IMR-90 (cell line): ENCODE results near the gene MRPS26.

Experiments used
- BHLHE40 ChIP-seq: fragments of 150-350 bp; IDR thresholded peaks from 2 replicates; pipeline ENCODE4 v1.6.1; 2016; ENCODE audit warnings: mild to moderate bottlenecking, low read depth, low read length
- CEBPB ChIP-seq: IDR thresholded peaks from 2 replicates; pipeline ENCODE4 v1.6.1; 2012; ENCODE audit warnings: low read depth, low read length, improper control_type of control experiment
- CTCF ChIP-seq: conservative IDR thresholded peaks from 2 replicates; pipeline ENCODE4 v1.5.1; 2012; ENCODE audit warnings: mild to moderate bottlenecking, low read depth, low read length, improper control_type of control experiment
- ELK1 ChIP-seq: fragments of 150-350 bp; IDR thresholded peaks from 2 replicates; pipeline ENCODE4 v1.6.1; 2016; ENCODE audit warnings: low read depth, mild to moderate bottlenecking, low read length, moderate library complexity, borderline replicate concordance
- MAFK ChIP-seq: IDR thresholded peaks from 2 replicates; pipeline ENCODE4 v1.6.1; 2012; ENCODE audit warnings: low read depth, low read length, improper control_type of control experiment
- MAZ ChIP-seq: IDR thresholded peaks from 2 replicates; pipeline ENCODE4 v1.6.1; 2012; ENCODE audit warnings: low read depth, mild to moderate bottlenecking, low read length, improper control_type of control experiment, moderate library complexity, borderline replicate concordance
- MXI1 ChIP-seq: IDR thresholded peaks from 2 replicates; pipeline ENCODE4 v1.6.1; 2012; ENCODE audit warnings: low read depth, mild to moderate bottlenecking, low read length, moderate library complexity, borderline replicate concordance
- POLR2A ChIP-seq: IDR thresholded peaks from 2 replicates; pipeline ENCODE4 v1.6.1; 2012; ENCODE audit warnings: mild to moderate bottlenecking, low read depth, low read length
- RAD21 ChIP-seq: IDR thresholded peaks from 2 replicates; pipeline ENCODE4 v1.6.1; 2012; ENCODE audit warnings: low read length, improper control_type of control experiment
- RCOR1 ChIP-seq: IDR thresholded peaks from 2 replicates; pipeline ENCODE4 v1.6.1; 2012; ENCODE audit warnings: mild to moderate bottlenecking, low read length, improper control_type of control experiment; ENCODE audit not compliant: insufficient replicate concordance
- RFX5 ChIP-seq: IDR thresholded peaks from 2 replicates; pipeline ENCODE4 v1.8.0; 2012; ENCODE audit warnings: low read depth, mild to moderate bottlenecking, low read length, moderate library complexity
- USF2 ChIP-seq: fragments of 150-350 bp; IDR thresholded peaks from 2 replicates; pipeline ENCODE4 v1.6.1; 2017; ENCODE audit warnings: mild to moderate bottlenecking, antibody characterized with exemption, low read length, low read depth

GRCh38 chr20:3072530-3073250 lies 26.8 kb downstream of the MRPS26 start:
- TF ChIP-seq CTCF (no peak), POLR2A (no peak), RAD21 (no peak), RCOR1 (no peak), BHLHE40 (no peak), RFX5 (no peak), MXI1 (no peak), USF2 (no peak), ELK1 (no peak), MAZ (no peak), MAFK (no peak), CEBPB (no peak)
